HepG2 (cell line): Measurements from ENCODE around the gene AMPD2. TPM values are rescaled to one million over a fixed set of nuclear protein-coding genes. Genes with fewer than 3 reads are reported as not detected.

Experiments
- ATAC-seq: fragments of 200-7000 bp; cut with Tn5 transposase; 3 replicates; pipeline ENCODE4 v1.9.1; 2020; ENCODE audit warnings: mild to moderate bottlenecking, moderate library complexity
- BruUV-seq: library from RNA; stranded (reverse); fragments of 400-500 nt; replicated peaks from 2 replicates; lab custom pipeline; 2021; lab: Mats Ljungman, UMichigan
- CTCF ChIA-PET: fragments of 300-600 bp; formaldehyde crosslinking; extraction: SDS; loops from one replicate; lab custom pipeline; 2021; ENCODE audit warnings: low total read pairs, inconsistent platforms, low intra/inter-chr PET ratio; lab: Yijun Ruan, JAX
- POLR2A ChIA-PET: fragments of 350-600 bp; sonication (Branson Sonifier 250); formaldehyde crosslinking; loops from one replicate; lab custom pipeline; 2020; ENCODE audit warnings: antibody characterized with exemption, inconsistent platforms; lab: Yijun Ruan, JAX
- DNase-seq: peaks from one replicate; pipeline ENCODE4 v3.0.0-alpha.2; 2015; ENCODE audit warnings: low spot score
- FAIRE-seq: peaks from 3 replicates; lab custom pipeline; 2011; peaks lifted over from hg19 to GRCh38; lab: Jason Lieb, UNC
- H2AFZ ChIP-seq: one replicate; pipeline ENCODE4 v1.6.1; 2011; ENCODE audit warnings: low read length, inconsistent platforms
- H3K27ac ChIP-seq: fragments of 300-600 bp; 3 replicates; pipeline ENCODE4 v1.8.0; 2011; ENCODE audit warnings: mixed run types, mild to moderate bottlenecking, mixed read lengths, low read length, inconsistent platforms; ENCODE audit not compliant: insufficient read depth; ENCODE audit errors: extremely low read length
- H3K27me3 ChIP-seq, 2 experiments: fragments of 200-600 bp in 1 of 2; 2 replicates in 1 of 2; 3 replicates in 1 of 2; pipeline versions ENCODE4 v1.6.0 to v1.8.0; 2011; ENCODE audit warnings: low read length in 2 of 2, mild to moderate bottlenecking in 2 of 2, moderate library complexity in 2 of 2, inconsistent platforms in 1 of 2; ENCODE audit not compliant: insufficient read depth in 2 of 2, control insufficient read depth in 1 of 2
- H3K36me3 ChIP-seq, 2 experiments: fragments of 200-600 bp in 1 of 2; replicated peaks in 1 of 2; 2 replicates in 1 of 2; 3 replicates in 1 of 2; pipeline versions ENCODE4 v1.5.1 to v1.8.0; 2011; ENCODE audit warnings: low read length in 2 of 2, inconsistent platforms in 1 of 2; ENCODE audit not compliant: insufficient read depth in 2 of 2, control insufficient read depth in 1 of 2
- H3K4me1 ChIP-seq: 2 replicates; pipeline ENCODE4 v1.5.1; 2012; ENCODE audit warnings: low read length, inconsistent platforms; ENCODE audit not compliant: insufficient read depth
- H3K4me2 ChIP-seq: 2 replicates; pipeline ENCODE4 v1.6.0; 2011; ENCODE audit warnings: low read depth, low read length, inconsistent platforms
- H3K4me3 ChIP-seq, 3 experiments: fragments of 200-600 bp in 1 of 3; sonication (generic), shearing (Covaris generic) in 1 of 3; replicated peaks in 1 of 3; 2 replicates each; pipeline ENCODE4 v1.5.1; 2011 to 2016; ENCODE audit warnings: low read length in 3 of 3, inconsistent platforms in 2 of 3, low read depth in 2 of 3, mild to moderate bottlenecking in 2 of 3, control low read depth in 1 of 3, mixed read lengths in 1 of 3; ENCODE audit not compliant: insufficient read depth in 1 of 3
- H3K79me2 ChIP-seq: one replicate; pipeline ENCODE4 v1.6.1; 2011; ENCODE audit warnings: low read length, inconsistent platforms; ENCODE audit not compliant: insufficient read depth
- H3K9ac ChIP-seq: 2 replicates; pipeline ENCODE4 v1.6.0; 2011; ENCODE audit warnings: mild to moderate bottlenecking, low read depth, low read length, inconsistent platforms; ENCODE audit not compliant: insufficient read depth
- H3K9me3 ChIP-seq: 2 replicates; pipeline ENCODE4 v1.5.1; 2012; ENCODE audit warnings: mild to moderate bottlenecking, low read length
- H4K20me1 ChIP-seq: 2 replicates; pipeline ENCODE4 v1.6.0; 2011; ENCODE audit warnings: inconsistent platforms, mild to moderate bottlenecking, low read length, moderate library complexity; ENCODE audit not compliant: insufficient read depth
- AFF4 ChIP-seq: sonication (generic); formaldehyde crosslinking; IDR thresholded peaks from 2 replicates; pipeline ENCODE4 v1.4.0; 2020; ENCODE audit warnings: missing genetic modification reagents
- GATAD2A ChIP-seq: IDR thresholded peaks from 2 replicates; pipeline ENCODE4 v1.6.1; 2016
- KLF6 ChIP-seq: IDR thresholded peaks from 2 replicates; pipeline ENCODE4 v1.8.0; 2016; ENCODE audit warnings: missing biosample characterization, missing genetic modification reagents
- NR3C1 ChIP-seq: sonication (generic); formaldehyde crosslinking; IDR thresholded peaks from 2 replicates; pipeline ENCODE4 v1.4.0; 2020; ENCODE audit warnings: missing genetic modification reagents
- REPIN1 ChIP-seq: sonication (generic); formaldehyde crosslinking; IDR thresholded peaks from 2 replicates; pipeline ENCODE4 v1.8.0; 2022; ENCODE audit warnings: missing genetic modification reagents, low read depth, mild to moderate bottlenecking, borderline replicate concordance
- SIX4 ChIP-seq: sonication (generic); formaldehyde crosslinking; IDR thresholded peaks from 2 replicates; pipeline ENCODE4 v1.4.0; 2020; ENCODE audit warnings: missing genetic modification reagents
- SP2 ChIP-seq: sonication (generic); formaldehyde crosslinking; IDR thresholded peaks from 2 replicates; pipeline ENCODE4 v1.5.1; 2020; ENCODE audit warnings: mild to moderate bottlenecking, missing genetic modification reagents
- TFAP4 ChIP-seq: sonication (generic); IDR thresholded peaks from 2 replicates; pipeline ENCODE4 v1.6.1; 2016; ENCODE audit warnings: low read depth, borderline replicate concordance
- ZC3H4 ChIP-seq: sonication (generic); formaldehyde crosslinking; IDR thresholded peaks from 2 replicates; pipeline ENCODE4 v1.4.0; 2020; ENCODE audit warnings: missing genetic modification reagents, borderline replicate concordance
- ZNF224 ChIP-seq: sonication (generic); formaldehyde crosslinking; IDR thresholded peaks from 2 replicates; pipeline ENCODE4 v1.5.0; 2020; ENCODE audit warnings: mild to moderate bottlenecking, missing genetic modification reagents
- ZNF256 ChIP-seq: sonication (generic); formaldehyde crosslinking; conservative IDR thresholded peaks from 2 replicates; pipeline ENCODE4 v1.4.0; 2020; ENCODE audit warnings: missing genetic modification reagents
- ZNF510 ChIP-seq: sonication (generic); formaldehyde crosslinking; IDR thresholded peaks from 2 replicates; pipeline ENCODE4 v1.4.0; 2020; ENCODE audit warnings: low read depth, mild to moderate bottlenecking, missing genetic modification reagents
- ZNF547 ChIP-seq: sonication (generic); formaldehyde crosslinking; IDR thresholded peaks from 2 replicates; pipeline ENCODE4 v1.5.1; 2020; ENCODE audit warnings: mild to moderate bottlenecking, missing genetic modification reagents
- ZNF83 ChIP-seq: sonication (generic); formaldehyde crosslinking; IDR thresholded peaks from 2 replicates; pipeline ENCODE4 v1.4.0; 2020; ENCODE audit warnings: missing genetic modification reagents, mild to moderate bottlenecking, borderline replicate concordance
- WGBS: methylation state at CpG from one replicate; pipeline ENCODE4 v1.1.6; 2017; ENCODE audit warnings: low lambda C conversion rate; 5-methylcytosine and 5-hydroxymethylcytosine counted together
- in situ Hi-C: cut with HindIII; loops from 2 replicates; pipeline ENCODE4 v1.10.0; 2017; ENCODE audit warnings: low pct_unique_long_range_greater_than_20kb; ENCODE audit not compliant: extremely low pct_ligation_motif_present
- intact Hi-C: fragments of 100-400 bp; cut with micrococcal nuclease; formaldehyde crosslinking; loops from one replicate; pipeline ENCODE4 v1.10.0; 2022; ENCODE audit not compliant: unreplicated experiment
- polyA plus RNA-seq, 8 experiments: library from polyadenylated mRNA; depleted of rRNA in 3 of 8; stranded (reverse) in 7 of 8; unstranded in 1 of 8; fragments of >200 nt; fragmentation: Illumina TruSeq in 4 of 8; extraction: Trizol in 4 of 8; gene quantifications; 2 replicates each; pipeline versions ENCODE4 v1.2.1 to v1.2.3, GENCODE V29; 2011 to 2016; ENCODE audit warnings: low read depth in 4 of 8, missing spikeins in 1 of 8, mixed read lengths in 1 of 8; ENCODE audit not compliant: insufficient read depth in 1 of 8
- total RNA-seq, 5 experiments: library from RNA; depleted of rRNA; stranded (reverse); fragments of >200 nt; fragmentation: Illumina TruSeq; extraction: Trizol; gene quantifications; 2 replicates each; pipeline ENCODE4 v1.2.3, GENCODE V29; 2016; ENCODE audit warnings: low read depth in 1 of 5
- TF ChIP-seq, protein P1 (sequence below): sonication (generic); formaldehyde crosslinking; IDR thresholded peaks from 2 replicates; pipeline ENCODE4 v1.4.0; 2020; ENCODE audit warnings: missing genetic modification reagents

Gene AMPD2
- total and polyA plus RNA-seq, 2 of the 13 experiments (the other 11 are each of a cell fraction or from before 2014, with no cell fraction given) = 62.3 to 82.0 TPM

GRCh38 chr1:109624201-109625010 is 4.8 kb downstream of the AMPD2 start:
- H3K9me3 ChIP-seq = no peaks in the 10 kb centered on the region
- in situ Hi-C loops = loop anchor here (5.0 kb wide), 1 partner anchor 77 kb away; the partner anchor contains the start of gene GNAI3
- no peak overlapping the region for H3K27ac ChIP-seq
- no peak overlapping the region for H3K4me3 ChIP-seq
- intact Hi-C loops = no loop called here
- no peak for DNase-seq
- ChIA-PET CTCF (no interaction called here), POLR2A (interaction anchor here (1.2 kb wide), 1 partner anchor 76 kb away, joined by 6 read pairs; the partner anchor contains the start of gene GNAI3)
- no peak for FAIRE-seq
- H3K27me3 ChIP-seq = no peaks in the 10 kb centered on the region; a peak in 1 of 5 replicates
- 0 out of 2 replicates have a peak overlapping the region, but pooled peaks have one; percentile 8 for H3K9ac ChIP-seq
- peaks cover 53% of the 10 kb centered on the region for H3K79me2 ChIP-seq
- H3K36me3 ChIP-seq = peaks cover 29 to 48% of the 10 kb centered on the region in 2 experiments
- H2AFZ ChIP-seq = no peak overlapping the region
- no TSS peak for BruUV-seq
- H3K4me1 ChIP-seq = peaks cover 25% of the 10 kb centered on the region
- no peak overlapping the region for H3K4me2 ChIP-seq
- H4K20me1 ChIP-seq = peaks cover 39% of the 10 kb centered on the region
- no peak for ATAC-seq
- WGBS = 92% methylated on average over 8 of the region's 17 CpGs
- TF ChIP-seq TFAP4 = no peak
- no peak for TF ChIP-seq ZC3H4 (CRISPR knock-in tag)
- TF ChIP-seq ZNF83 (CRISPR knock-in tag) = no peak
- no peak for TF ChIP-seq GATAD2A
- TF ChIP-seq SIX4 (CRISPR knock-in tag) = no peak
- no peak for TF ChIP-seq ZNF256 (CRISPR knock-in tag)
- TF ChIP-seq ZNF224 (CRISPR knock-in tag) = no peak
- TF ChIP-seq REPIN1 (CRISPR knock-in tag) = no peak
- no peak for TF ChIP-seq ZNF510 (CRISPR knock-in tag)
- no peak for TF ChIP-seq ZNF547 (CRISPR knock-in tag)
- no peak for TF ChIP-seq AFF4 (CRISPR knock-in tag)
- no peak for TF ChIP-seq NR3C1 (CRISPR knock-in tag)
- no peak for TF ChIP-seq KLF6 (CRISPR knock-in tag)
- TF ChIP-seq, protein P1, sequence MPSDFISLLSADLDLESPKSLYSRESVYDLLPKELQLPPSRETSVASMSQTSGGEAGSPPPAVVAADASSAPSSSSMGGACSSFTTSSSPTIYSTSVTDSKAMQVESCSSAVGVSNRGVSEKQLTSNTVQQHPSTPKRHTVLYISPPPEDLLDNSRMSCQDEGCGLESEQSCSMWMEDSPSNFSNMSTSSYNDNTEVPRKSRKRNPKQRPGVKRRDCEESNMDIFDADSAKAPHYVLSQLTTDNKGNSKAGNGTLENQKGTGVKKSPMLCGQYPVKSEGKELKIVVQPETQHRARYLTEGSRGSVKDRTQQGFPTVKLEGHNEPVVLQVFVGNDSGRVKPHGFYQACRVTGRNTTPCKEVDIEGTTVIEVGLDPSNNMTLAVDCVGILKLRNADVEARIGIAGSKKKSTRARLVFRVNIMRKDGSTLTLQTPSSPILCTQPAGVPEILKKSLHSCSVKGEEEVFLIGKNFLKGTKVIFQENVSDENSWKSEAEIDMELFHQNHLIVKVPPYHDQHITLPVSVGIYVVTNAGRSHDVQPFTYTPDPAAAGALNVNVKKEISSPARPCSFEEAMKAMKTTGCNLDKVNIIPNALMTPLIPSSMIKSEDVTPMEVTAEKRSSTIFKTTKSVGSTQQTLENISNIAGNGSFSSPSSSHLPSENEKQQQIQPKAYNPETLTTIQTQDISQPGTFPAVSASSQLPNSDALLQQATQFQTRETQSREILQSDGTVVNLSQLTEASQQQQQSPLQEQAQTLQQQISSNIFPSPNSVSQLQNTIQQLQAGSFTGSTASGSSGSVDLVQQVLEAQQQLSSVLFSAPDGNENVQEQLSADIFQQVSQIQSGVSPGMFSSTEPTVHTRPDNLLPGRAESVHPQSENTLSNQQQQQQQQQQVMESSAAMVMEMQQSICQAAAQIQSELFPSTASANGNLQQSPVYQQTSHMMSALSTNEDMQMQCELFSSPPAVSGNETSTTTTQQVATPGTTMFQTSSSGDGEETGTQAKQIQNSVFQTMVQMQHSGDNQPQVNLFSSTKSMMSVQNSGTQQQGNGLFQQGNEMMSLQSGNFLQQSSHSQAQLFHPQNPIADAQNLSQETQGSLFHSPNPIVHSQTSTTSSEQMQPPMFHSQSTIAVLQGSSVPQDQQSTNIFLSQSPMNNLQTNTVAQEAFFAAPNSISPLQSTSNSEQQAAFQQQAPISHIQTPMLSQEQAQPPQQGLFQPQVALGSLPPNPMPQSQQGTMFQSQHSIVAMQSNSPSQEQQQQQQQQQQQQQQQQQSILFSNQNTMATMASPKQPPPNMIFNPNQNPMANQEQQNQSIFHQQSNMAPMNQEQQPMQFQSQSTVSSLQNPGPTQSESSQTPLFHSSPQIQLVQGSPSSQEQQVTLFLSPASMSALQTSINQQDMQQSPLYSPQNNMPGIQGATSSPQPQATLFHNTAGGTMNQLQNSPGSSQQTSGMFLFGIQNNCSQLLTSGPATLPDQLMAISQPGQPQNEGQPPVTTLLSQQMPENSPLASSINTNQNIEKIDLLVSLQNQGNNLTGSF (CRISPR knock-in tag) = no peak
- no peak for TF ChIP-seq SP2 (CRISPR knock-in tag)
